MM.1S (cell line): Measurements from ENCODE around the gene SEPTIN2.

Experiments
- DNase-seq: peaks from one replicate; pipeline ENCODE4 v3.0.0-alpha.2; 2015
- H2AFZ ChIP-seq: fragments of 300-600 bp; sonication (generic); 2 replicates; pipeline ENCODE4 v1.6.0; 2016; ENCODE audit warnings: antibody characterized with exemption, low read length
- H3F3A ChIP-seq: fragments of 300-600 bp; sonication (generic); 2 replicates; pipeline ENCODE4 v1.6.1; 2016; ENCODE audit warnings: mild to moderate bottlenecking, antibody characterized with exemption, low read length, moderate library complexity, mixed read lengths; ENCODE audit not compliant: insufficient read depth
- H3K27ac ChIP-seq: fragments of 300-600 bp; sonication (generic); 2 replicates; pipeline ENCODE4 v1.5.1; 2016; ENCODE audit warnings: mild to moderate bottlenecking, low read length
- H3K27me3 ChIP-seq: fragments of 300-600 bp; sonication (generic); replicated peaks from 2 replicates; pipeline ENCODE4 v1.6.0; 2016; ENCODE audit warnings: low read length; ENCODE audit not compliant: insufficient read depth
- H3K36me3 ChIP-seq: fragments of 300-600 bp; sonication (generic); replicated peaks from 2 replicates; pipeline ENCODE4 v1.6.1; 2016; ENCODE audit warnings: mild to moderate bottlenecking, low read length, mixed read lengths; ENCODE audit not compliant: insufficient read depth
- H3K4me1 ChIP-seq: fragments of 300-600 bp; sonication (generic); 2 replicates; pipeline ENCODE4 v1.6.1; 2016; ENCODE audit warnings: low read length, mixed read lengths
- H3K4me2 ChIP-seq: fragments of 300-600 bp; sonication (generic); 2 replicates; pipeline ENCODE4 v1.6.0; 2016; ENCODE audit warnings: low read depth, low read length
- H3K4me3 ChIP-seq: fragments of 300-600 bp; sonication (generic); 2 replicates; pipeline ENCODE4 v1.5.1; 2016; ENCODE audit warnings: low read length, mixed read lengths
- H3K79me2 ChIP-seq: fragments of 300-600 bp; sonication (generic); 2 replicates; pipeline ENCODE4 v1.6.1; 2016; ENCODE audit warnings: mixed run types, low read length, mixed read lengths
- H3K9ac ChIP-seq: fragments of 300-600 bp; sonication (generic); 2 replicates; pipeline ENCODE4 v1.6.1; 2016; ENCODE audit warnings: low read length, mixed read lengths
- H3K9me2 ChIP-seq: fragments of 300-600 bp; sonication (generic); replicated peaks from 2 replicates; pipeline ENCODE4 v1.6.1; 2016; ENCODE audit warnings: mild to moderate bottlenecking, low read length, mixed read lengths; ENCODE audit not compliant: insufficient read depth
- H3K9me3 ChIP-seq: fragments of 300-600 bp; sonication (generic); replicated peaks from 2 replicates; pipeline ENCODE4 v1.6.1; 2016; ENCODE audit warnings: mild to moderate bottlenecking, low read length, mixed read lengths; ENCODE audit not compliant: insufficient read depth
- H4K20me1 ChIP-seq: fragments of 300-600 bp; sonication (generic); 2 replicates; pipeline ENCODE4 v1.6.1; 2016; ENCODE audit warnings: mild to moderate bottlenecking, low read length, moderate library complexity, mixed read lengths; ENCODE audit not compliant: insufficient read depth
- CTCF ChIP-seq: fragments of 300-600 bp; sonication (generic); IDR thresholded peaks from 2 replicates; pipeline ENCODE4 v1.5.1; 2016; ENCODE audit warnings: antibody characterized with exemption, low read length, mixed read lengths
- EZH2 ChIP-seq: fragments of 300-600 bp; sonication (generic); optimal IDR thresholded peaks from 2 replicates; pipeline ENCODE3; 2017; ENCODE audit warnings: low read depth, mild to moderate bottlenecking, antibody characterized with exemption, low read length, mixed read lengths
- EZH2phosphoT487 ChIP-seq: fragments of 300-600 bp; sonication (generic); IDR thresholded peaks from 2 replicates; pipeline ENCODE4 v1.6.1; 2018; ENCODE audit warnings: antibody characterized with exemption, low read length

SEPTIN2 gene

GRCh38 chr2:241279413-241279812 is 36.3 kb upstream of the SEPTIN2 start:
- Histone ChIP-seq H3K9ac (no peak overlapping the region), H4K20me1 (no peaks in the 10 kb centered on the region), H3K9me2 (no peaks in the 10 kb centered on the region), H3F3A (peaks cover 20% of the 10 kb centered on the region), H3K4me3 (no peak overlapping the region; the same call in 1 of the 2 replicates), H3K27me3 (no peaks in the 10 kb centered on the region), H3K4me1 (peaks cover 20% of the 10 kb centered on the region), H3K4me2 (peak overlapping the region; percentile 75), H3K79me2 (peaks cover 92% of the 10 kb centered on the region), H3K9me3 (no peaks in the 10 kb centered on the region), H3K27ac (peak overlapping the region; percentile 85; the same call in 1 of the 2 replicates), H2AFZ (no peak overlapping the region), H3K36me3 (no peaks in the 10 kb centered on the region)
- DNase-seq: no peak
- TF ChIP-seq CTCF: no peak
- TF ChIP-seq EZH2phosphoT487: no peak
- no peak for TF ChIP-seq EZH2

DNA sequence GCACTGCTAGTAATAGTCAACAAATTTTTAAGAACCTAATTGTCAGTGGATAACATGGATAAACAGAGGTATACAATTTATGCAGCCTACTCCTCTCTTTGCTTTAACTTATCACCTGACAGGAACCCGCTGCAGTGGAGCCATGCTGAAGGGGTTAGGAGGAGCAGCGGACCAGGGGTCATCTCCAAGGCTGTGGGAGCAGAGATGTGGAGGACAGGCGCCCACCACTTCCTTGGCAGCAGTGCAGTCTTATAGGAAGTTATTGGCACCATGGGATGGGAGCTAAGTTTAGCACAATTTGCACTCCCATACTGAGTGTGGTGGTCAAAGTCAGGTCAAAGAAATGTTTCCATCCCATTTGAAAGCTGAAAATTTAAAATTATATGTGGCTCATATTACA is 35.9 kb upstream of the SEPTIN2 start:
- Histone ChIP-seq H3K27ac (peak overlapping the region; percentile 85; the same call in 1 of the 2 replicates), H4K20me1 (no peaks in the 10 kb centered on the region), H3K9ac (peak overlapping the region; percentile 19; the same call in 1 of the 2 replicates), H3K27me3 (no peaks in the 10 kb centered on the region), H2AFZ (no peak overlapping the region), H3K4me3 (peak overlapping the region; percentile 20), H3K36me3 (no peaks in the 10 kb centered on the region), H3F3A (peaks cover 17% of the 10 kb centered on the region), H3K79me2 (peaks cover 92% of the 10 kb centered on the region), H3K9me3 (no peaks in the 10 kb centered on the region), H3K4me1 (peaks cover 16% of the 10 kb centered on the region), H3K4me2 (peak overlapping the region; percentile 75), H3K9me2 (no peaks in the 10 kb centered on the region)
- TF ChIP-seq CTCF: no peak
- TF ChIP-seq EZH2: no peak
- no peak for TF ChIP-seq EZH2phosphoT487
- no peak for DNase-seq

- H3K27ac ChIP-seq: peak overlapping the region; percentile 85
- no peaks in the 10 kb centered on the region for H4K20me1 ChIP-seq
- peaks cover 16% of the 10 kb centered on the region for H3K4me1 ChIP-seq
- H3K4me2 ChIP-seq: peak overlapping the region; percentile 75
- peak; percentile 63 for DNase-seq
- no peak for TF ChIP-seq EZH2
- TF ChIP-seq EZH2phosphoT487: no peak
- TF ChIP-seq CTCF: no peak
- H3K36me3 ChIP-seq: no peaks in the 10 kb centered on the region
- no peaks in the 10 kb centered on the region for H3K27me3 ChIP-seq
- peaks cover 17% of the 10 kb centered on the region for H3F3A ChIP-seq
- peaks cover 92% of the 10 kb centered on the region for H3K79me2 ChIP-seq
- peak overlapping the region; percentile 32; the same call in 1 of the 2 replicates for H3K9ac ChIP-seq
- no peak overlapping the region for H2AFZ ChIP-seq
- H3K9me3 ChIP-seq: no peaks in the 10 kb centered on the region
- H3K4me3 ChIP-seq: peak overlapping the region; percentile 47
- H3K9me2 ChIP-seq: no peaks in the 10 kb centered on the region
These were observed 35.4 kb upstream of the SEPTIN2 start for GRCh38 chr2:241280291-241280690.
